NCI-H2196 (cell line): ENCODE results near the gene ENDOU.

Experiments
- DNase-seq: peaks from one replicate; lab custom pipeline; 2025; ENCODE audit not compliant: unreplicated experiment; lab: John Stamatoyannopoulos, UW

The ENDOU gene

GRCh38 chr12:47744778-47745436 lies 19.6 kb upstream of the ENDOU start:
- no peak for DNase-seq

- peak; percentile 61 for DNase-seq
These were observed 18.8 kb upstream of the ENDOU start for GRCh38 chr12:47744005-47744651.

GRCh38 chr12:47743311-47743860 lies 18.1 kb upstream of the ENDOU start:
- no peak for DNase-seq

GRCh38 chr12:47742253-47742825 lies 17.0 kb upstream of the ENDOU start:
- DNase-seq: peak; percentile 34

- peak; percentile 96 for DNase-seq
These were observed 16.0 kb upstream of the ENDOU start for GRCh38 chr12:47741340-47741703.

- no peak for DNase-seq
These were observed 15.5 kb upstream of the ENDOU start for GRCh38 chr12:47740606-47741339.

GRCh38 chr12:47739979-47740378 lies 14.7 kb upstream of the ENDOU start:
- no peak for DNase-seq

- no peak for DNase-seq
These were observed 14.0 kb upstream of the ENDOU start for GRCh38 chr12:47739297-47739696.

- no peak for DNase-seq
These were observed 12.8 kb upstream of the ENDOU start for GRCh38 chr12:47737936-47738594.

GRCh38 chr12:47736877-47737676 lies 11.8 kb upstream of the ENDOU start:
- no peak for DNase-seq

GRCh38 chr12:47736216-47736615 lies 10.9 kb upstream of the ENDOU start:
- DNase-seq: no peak

GRCh38 chr12:47735649-47736048 lies 10.4 kb upstream of the ENDOU start:
- no peak for DNase-seq

- DNase-seq: no peak
These were observed 9.6 kb upstream of the ENDOU start for GRCh38 chr12:47734725-47735480.

GRCh38 chr12:47733142-47733541 lies 7.9 kb upstream of the ENDOU start:
- DNase-seq: no peak

- DNase-seq: no peak
These were observed 7.2 kb upstream of the ENDOU start for GRCh38 chr12:47732504-47732903.

GRCh38 chr12:47731723-47732122 lies 6.4 kb upstream of the ENDOU start:
- DNase-seq: no peak

GRCh38 chr12:47730341-47730744 lies 5.1 kb upstream of the ENDOU start:
- peak; percentile 55 for DNase-seq

GRCh38 chr12:47729233-47729632 lies 3.9 kb upstream of the ENDOU start:
- DNase-seq: no peak

- no peak for DNase-seq
These were observed 603 bp upstream of the ENDOU start for GRCh38 chr12:47725893-47726292.
